GM11168 (cell line): Measurements from ENCODE around the gene HYI.
"Not testable (repeated sequence)": the region's sequence is repeated elsewhere in the genome, so short reads cannot be mapped to it uniquely, and the experiment has no call there.

Experiments used
- in situ Hi-C: fragments of 300-500 bp; cut with MboI; formaldehyde crosslinking; loops from one replicate; pipeline ENCODE4 v1.12.0; 2022; ENCODE audit warnings: low sequenced_read_pairs; ENCODE audit not compliant: unreplicated experiment

The HYI gene

GRCh38 chr1:43453442-43454269 is at the start of gene HYI:
Gene HYI, minus strand, starts transcription at chr1:43453931. Its CDS starts 138 bp downstream, at chr1:43453793.
- in situ Hi-C loops = no loop called here

- in situ Hi-C loops = not testable (repeated sequence)
Observed at GRCh38 chr1:43501806-43502205, 48.1 kb upstream of the HYI start.

- in situ Hi-C loops = no loop called here
Observed at GRCh38 chr1:43499898-43500297, 46.2 kb upstream of the HYI start.

- in situ Hi-C loops = no loop called here
Observed at GRCh38 chr1:43495204-43495603, 41.5 kb upstream of the HYI start.

GRCh38 chr1:43493661-43494450 is 40.1 kb upstream of the HYI start:
- in situ Hi-C loops = no loop called here

GRCh38 chr1:43492826-43493225 is 39.1 kb upstream of the HYI start:
- in situ Hi-C loops = no loop called here

GRCh38 chr1:43491061-43491460 is 37.3 kb upstream of the HYI start:
- in situ Hi-C loops = no loop called here

- in situ Hi-C loops = no loop called here
Observed at GRCh38 chr1:43488165-43488564, 34.4 kb upstream of the HYI start.

GRCh38 chr1:43484367-43484766 is 30.6 kb upstream of the HYI start:
- in situ Hi-C loops = no loop called here

- in situ Hi-C loops = no loop called here
Observed at GRCh38 chr1:43482215-43482614, 28.5 kb upstream of the HYI start.

GRCh38 chr1:43481491-43481890 is 27.8 kb upstream of the HYI start:
- in situ Hi-C loops = no loop called here

GRCh38 chr1:43479414-43479813 is 25.7 kb upstream of the HYI start:
- in situ Hi-C loops = no loop called here

GRCh38 chr1:43477716-43478115 is 24.0 kb upstream of the HYI start:
- in situ Hi-C loops = no loop called here

- in situ Hi-C loops = not testable (repeated sequence)
Observed at GRCh38 chr1:43475611-43476401, 22.1 kb upstream of the HYI start.

GRCh38 chr1:43473463-43473862 is 19.7 kb upstream of the HYI start:
- in situ Hi-C loops = no loop called here

- in situ Hi-C loops = not testable (repeated sequence)
Observed at GRCh38 chr1:43472463-43473151, 18.9 kb upstream of the HYI start.

GRCh38 chr1:43472087-43472462 is 18.3 kb upstream of the HYI start:
- in situ Hi-C loops = no loop called here

- in situ Hi-C loops = no loop called here
Observed at GRCh38 chr1:43469932-43470331, 16.2 kb upstream of the HYI start.

GRCh38 chr1:43468414-43468813 is 14.7 kb upstream of the HYI start:
- in situ Hi-C loops = no loop called here

- in situ Hi-C loops = no loop called here
Observed at GRCh38 chr1:43466403-43466802, 12.7 kb upstream of the HYI start.
